KMS-11 (cell line): ENCODE data around the gene SERPING1.

Experiments
- H2AFZ ChIP-seq: fragments of 200-600 bp; sonication (generic); 2 replicates; pipeline ENCODE4 v1.6.1; 2016; ENCODE audit warnings: antibody characterized with exemption, mixed run types, low read depth
- H3K27ac ChIP-seq: fragments of 200-600 bp; sonication (generic); 2 replicates; pipeline ENCODE4 v1.6.1; 2016; ENCODE audit warnings: mild to moderate bottlenecking, mixed run types
- H3K27me3 ChIP-seq: fragments of 200-600 bp; sonication (generic); 2 replicates; pipeline ENCODE4 v1.6.1; 2017; ENCODE audit warnings: mild to moderate bottlenecking, low read depth, mixed run types, moderate library complexity; ENCODE audit not compliant: insufficient read depth
- H3K36me3 ChIP-seq: fragments of 200-600 bp; sonication (generic); 2 replicates; pipeline ENCODE4 v1.6.1; 2017; ENCODE audit warnings: mild to moderate bottlenecking, mixed run types; ENCODE audit not compliant: insufficient read depth
- H3K4me1 ChIP-seq: fragments of 200-600 bp; sonication (generic); 2 replicates; pipeline ENCODE4 v1.6.1; 2016; ENCODE audit warnings: mild to moderate bottlenecking, low read depth, mixed run types; ENCODE audit not compliant: poor library complexity, severe bottlenecking
- H3K4me2 ChIP-seq: fragments of 200-600 bp; sonication (generic); 2 replicates; pipeline ENCODE4 v1.7.0; 2016; ENCODE audit warnings: mild to moderate bottlenecking, mixed run types
- H3K4me3 ChIP-seq: fragments of 200-600 bp; sonication (generic); IDR thresholded peaks from 2 replicates; pipeline ENCODE4 v1.6.1; 2017; ENCODE audit warnings: low read depth, low read length, mixed read lengths; ENCODE audit not compliant: insufficient read depth
- H3K79me2 ChIP-seq: fragments of 200-600 bp; sonication (generic); 2 replicates; pipeline ENCODE4 v1.6.1; 2016; ENCODE audit warnings: low read depth, mixed run types; ENCODE audit not compliant: insufficient read depth
- H3K9ac ChIP-seq: fragments of 200-600 bp; sonication (generic); 2 replicates; pipeline ENCODE4 v1.6.1; 2016; ENCODE audit warnings: mild to moderate bottlenecking, mixed run types
- H4K20me1 ChIP-seq: fragments of 200-600 bp; sonication (generic); 2 replicates; pipeline ENCODE4 v1.6.1; 2016; ENCODE audit warnings: mild to moderate bottlenecking, mixed run types; ENCODE audit not compliant: insufficient read depth
- CTCF ChIP-seq: fragments of 200-600 bp; sonication (generic); conservative IDR thresholded peaks from 2 replicates; pipeline ENCODE4 v1.6.1; 2017; ENCODE audit warnings: low read depth, mild to moderate bottlenecking, antibody characterized with exemption, low read length, moderate library complexity, mixed read lengths

Gene SERPING1

GRCh38 chr11:57615308-57615707 is 17.8 kb downstream of the SERPING1 start:
- H3K27ac ChIP-seq = no peak overlapping the region
- no peaks in the 10 kb centered on the region for H3K79me2 ChIP-seq
- H4K20me1 ChIP-seq = no peaks in the 10 kb centered on the region
- H3K4me3 ChIP-seq = no peak overlapping the region
- no peaks in the 10 kb centered on the region for H3K27me3 ChIP-seq
- H2AFZ ChIP-seq = no peak overlapping the region
- H3K36me3 ChIP-seq = no peaks in the 10 kb centered on the region
- TF ChIP-seq CTCF = no peak
- no peak overlapping the region for H3K9ac ChIP-seq
- H3K4me2 ChIP-seq = no peak overlapping the region
- H3K4me1 ChIP-seq = no peaks in the 10 kb centered on the region

GRCh38 chr11:57616595-57616994 is 19.1 kb downstream of the SERPING1 start:
- H4K20me1 ChIP-seq = no peaks in the 10 kb centered on the region
- no peak overlapping the region for H3K9ac ChIP-seq
- no peak overlapping the region for H2AFZ ChIP-seq
- no peak overlapping the region for H3K4me2 ChIP-seq
- no peak overlapping the region for H3K27ac ChIP-seq
- no peaks in the 10 kb centered on the region for H3K27me3 ChIP-seq
- H3K36me3 ChIP-seq = no peaks in the 10 kb centered on the region
- H3K4me3 ChIP-seq = no peak overlapping the region
- no peaks in the 10 kb centered on the region for H3K4me1 ChIP-seq
- no peak for TF ChIP-seq CTCF
- no peaks in the 10 kb centered on the region for H3K79me2 ChIP-seq

- Histone ChIP-seq H3K4me2 (no peak overlapping the region), H4K20me1 (no peaks in the 10 kb centered on the region), H3K9ac (no peak overlapping the region), H3K36me3 (no peaks in the 10 kb centered on the region), H3K4me3 (no peak overlapping the region), H2AFZ (no peak overlapping the region), H3K4me1 (no peaks in the 10 kb centered on the region), H3K27me3 (no peaks in the 10 kb centered on the region), H3K79me2 (no peaks in the 10 kb centered on the region), H3K27ac (no peak overlapping the region)
- no peak for TF ChIP-seq CTCF
Observed at GRCh38 chr11:57618438-57618837, 21.0 kb downstream of the SERPING1 start.

- no peak overlapping the region for H3K4me3 ChIP-seq
- H2AFZ ChIP-seq = no peak overlapping the region
- H3K4me2 ChIP-seq = no peak overlapping the region
- no peaks in the 10 kb centered on the region for H4K20me1 ChIP-seq
- H3K27me3 ChIP-seq = no peaks in the 10 kb centered on the region
- no peaks in the 10 kb centered on the region for H3K36me3 ChIP-seq
- H3K9ac ChIP-seq = no peak overlapping the region
- no peak; the same call in 1 of the 2 replicates for TF ChIP-seq CTCF
- H3K27ac ChIP-seq = no peak overlapping the region
- no peaks in the 10 kb centered on the region for H3K4me1 ChIP-seq
- H3K79me2 ChIP-seq = no peaks in the 10 kb centered on the region
Observed at GRCh38 chr11:57619331-57619730, 21.8 kb downstream of the SERPING1 start.

- Histone ChIP-seq H3K4me1 (no peaks in the 10 kb centered on the region), H2AFZ (no peak overlapping the region), H3K27ac (no peak overlapping the region), H3K27me3 (no peaks in the 10 kb centered on the region), H3K36me3 (no peaks in the 10 kb centered on the region), H3K4me3 (no peak overlapping the region), H3K79me2 (no peaks in the 10 kb centered on the region), H3K4me2 (no peak overlapping the region), H4K20me1 (no peaks in the 10 kb centered on the region), H3K9ac (no peak overlapping the region)
- no peak for TF ChIP-seq CTCF
Observed at GRCh38 chr11:57620467-57620866, 23.0 kb downstream of the SERPING1 start.
